Measurements from ENCODE around the gene PTK6.
"Not testable (repeated sequence)": the region's sequence is repeated elsewhere in the genome, so short reads cannot be mapped to it uniquely, and the experiment has no call there.

The PTK6 gene

GRCh38 chr20:63484236-63484635 lies 52.9 kb downstream of the PTK6 start:
- TF ChIP-seq CTCF (IDR thresholded peaks at IDR 0.05; ENCODE audit: low read depth, low read length): no peak

GRCh38 chr20:63483834-63484233 lies 53.3 kb downstream of the PTK6 start:
- no peak for DNase-seq (ENCODE audit: extremely low read depth, low read depth)
- no peak; the same call in 1 of the 2 replicates for TF ChIP-seq CTCF (IDR thresholded peaks at IDR 0.05; ENCODE audit: low read depth, low read length)

More at GRCh38 chr20:63484236-63484635, 52.9 kb downstream of the PTK6 start:
- DNase-seq (ENCODE audit: extremely low read depth, low read depth): no peak

GRCh38 chr20:63482021-63482587 lies 55.1 kb downstream of the PTK6 start:
- no peak for TF ChIP-seq CTCF (IDR thresholded peaks at IDR 0.05; ENCODE audit: low read depth, low read length)
- DNase-seq (ENCODE audit: extremely low read depth, low read depth): no peak

DNA sequence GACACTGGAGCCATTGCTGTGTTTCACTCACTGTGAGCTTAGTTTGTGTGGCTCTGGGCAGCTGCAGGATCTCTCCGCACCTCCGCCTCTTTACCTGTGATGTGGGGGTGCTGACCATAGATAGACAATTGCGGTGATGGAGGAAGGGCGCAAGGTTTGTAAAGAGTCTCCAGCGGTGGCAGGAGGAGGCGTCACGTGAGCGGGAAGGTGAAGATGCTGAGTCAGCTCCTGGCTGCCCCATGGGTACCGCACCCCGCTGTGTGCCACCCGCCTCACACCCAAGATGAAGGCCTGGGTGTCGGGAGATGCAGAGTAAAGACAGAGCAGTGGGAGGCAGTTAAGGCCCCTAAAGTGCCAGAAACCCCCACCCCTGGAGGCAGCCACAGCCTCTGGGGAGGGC lies 55.7 kb downstream of the PTK6 start:
- DNase-seq (ENCODE audit: extremely low read depth, low read depth): no peak
- TF ChIP-seq CTCF (IDR thresholded peaks at IDR 0.05; ENCODE audit: low read depth, low read length): no peak

DNA sequence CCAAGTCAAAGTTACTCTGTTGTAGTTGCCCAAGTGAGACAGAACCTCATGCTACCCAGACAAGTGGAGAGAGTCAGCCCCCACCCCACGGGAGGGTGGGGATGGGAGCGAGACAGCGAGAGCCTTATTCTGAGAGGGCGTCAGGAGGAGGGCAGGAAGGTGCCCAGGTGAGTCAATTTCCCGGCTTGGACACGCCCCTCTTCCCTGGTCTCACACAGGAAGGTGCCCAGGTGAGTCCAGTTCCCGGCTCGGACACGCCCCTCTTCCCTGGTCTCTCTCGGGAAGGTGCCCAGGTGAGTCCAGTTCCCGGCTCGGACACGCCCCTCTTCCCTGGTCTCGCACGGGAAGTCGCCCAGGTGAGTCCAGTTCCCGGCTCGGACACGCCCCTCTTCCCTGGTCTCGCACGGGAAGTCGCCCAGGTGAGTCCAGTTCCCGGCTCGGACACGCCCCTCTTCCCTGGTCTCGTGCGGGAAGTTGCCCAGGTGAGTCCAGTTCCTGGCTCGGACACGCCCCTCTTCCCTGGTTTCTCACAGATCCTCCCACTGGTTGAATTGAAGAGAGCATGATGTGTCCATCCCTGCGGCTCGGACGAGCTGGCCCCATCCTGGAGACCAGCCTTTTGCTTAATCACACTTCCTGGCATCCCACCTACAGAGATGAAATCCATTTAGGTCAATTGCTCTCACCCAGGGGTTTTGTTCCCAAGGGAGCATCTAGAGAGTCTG lies 57.3 kb downstream of the PTK6 start:
- DNase-seq (ENCODE audit: extremely low read depth, low read depth): not testable (repeated sequence)

GRCh38 chr20:63478346-63479302 lies 58.6 kb downstream of the PTK6 start:
- DNase-seq (ENCODE audit: extremely low read depth, low read depth): no peak
- TF ChIP-seq CTCF (IDR thresholded peaks at IDR 0.05; ENCODE audit: low read depth, low read length): no peak

All from AG09319 (cell line).